Measurements from ENCODE around the gene GRIA3. TPM values are rescaled to one million over a fixed set of nuclear protein-coding genes. Genes with fewer than 3 reads are reported as not detected.

GRIA3 gene
- not detected in 2 replicates for total RNA-seq (2014; rRNA removed; shearing (Covaris generic))
- not detected in 2 replicates for polyA plus RNA-seq (2014; cell fraction: nucleus; rRNA removed)

- no peak for DNase-seq (ENCODE audit: extremely low read depth, low read depth)
Observed at GRCh38 chrX:123184219-123184865, at the start of gene GRIA3. GRIA3 (plus strand) TSS chrX:123184278; CDS start chrX:123184536, 258 bp downstream.

GRCh38 chrX:123138473-123138872 is 45.6 kb upstream of the GRIA3 start:
- DNase-seq (ENCODE audit: extremely low read depth, low read depth), result no peak

GRCh38 chrX:123140454-123140853 is 43.6 kb upstream of the GRIA3 start:
- no peak for DNase-seq (ENCODE audit: extremely low read depth, low read depth)

DNA sequence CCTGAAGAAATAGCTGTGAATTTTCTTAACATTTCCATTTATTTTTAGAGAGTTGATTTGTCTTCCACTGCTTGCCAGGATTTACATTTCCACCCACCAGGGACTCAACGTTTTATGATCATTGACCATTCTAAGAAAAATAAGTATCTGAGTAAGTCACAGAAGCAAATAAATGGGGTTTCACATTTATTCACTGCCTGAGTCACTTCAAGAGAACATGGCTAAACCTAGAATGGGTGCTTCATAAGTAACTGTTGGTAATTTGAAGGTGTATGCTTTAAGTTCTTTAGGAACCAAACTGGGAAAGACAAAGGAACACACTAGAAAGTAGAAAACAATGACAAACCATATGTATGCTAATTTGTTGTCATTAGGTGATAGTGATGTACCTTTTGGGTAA is 43.2 kb upstream of the GRIA3 start:
- no peak for DNase-seq (ENCODE audit: extremely low read depth, low read depth)

DNA sequence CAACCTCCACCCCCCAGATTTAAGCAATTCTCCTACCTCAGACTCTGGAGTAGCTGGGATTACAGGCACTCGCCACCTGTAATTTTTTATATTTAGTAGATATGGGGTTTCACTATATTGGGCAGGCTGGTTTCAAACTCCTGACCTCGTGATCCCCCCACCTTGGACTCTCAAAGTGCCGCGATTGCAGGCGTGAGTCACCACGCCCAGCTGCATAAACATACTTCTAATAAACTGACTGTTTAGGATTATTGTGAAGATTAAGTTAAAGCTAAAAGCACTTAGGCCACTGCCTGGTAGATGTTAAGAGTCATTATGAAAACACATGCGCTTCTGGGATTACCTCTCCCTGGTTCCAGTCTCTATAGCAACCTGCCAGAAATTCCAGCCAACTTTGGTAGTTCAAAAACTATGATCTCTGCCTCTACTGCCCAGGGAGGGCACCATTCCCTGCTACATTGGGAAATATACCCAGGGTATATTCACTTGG is 30.2 kb upstream of the GRIA3 start:
- DNase-seq (ENCODE audit: extremely low read depth, low read depth), result no peak

GRCh38 chrX:123155327-123155726 is 28.8 kb upstream of the GRIA3 start:
- DNase-seq (ENCODE audit: extremely low read depth, low read depth), result no peak

- DNase-seq (ENCODE audit: extremely low read depth, low read depth), result no peak
Observed at GRCh38 chrX:123157586-123157985, 26.5 kb upstream of the GRIA3 start.

DNA sequence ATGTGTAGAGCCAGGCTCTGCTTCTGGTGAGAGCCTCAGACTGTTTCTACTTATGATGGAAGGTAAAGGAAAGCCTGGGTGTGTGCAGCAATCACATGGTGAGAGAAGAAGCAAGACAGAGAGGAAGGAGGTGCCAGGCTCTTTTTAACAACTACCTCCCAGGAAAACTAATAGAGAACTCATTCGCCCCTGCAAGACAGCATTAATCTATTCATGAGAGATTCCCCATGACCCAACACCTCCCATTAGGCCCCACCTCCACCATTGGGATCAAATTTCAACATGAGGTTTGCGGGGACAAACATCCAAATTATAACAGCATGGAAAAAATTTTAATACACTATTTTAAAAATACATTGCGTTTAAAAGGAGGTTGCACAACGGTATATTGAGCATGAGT is 24.7 kb upstream of the GRIA3 start:
- DNase-seq (ENCODE audit: extremely low read depth, low read depth), result no peak

- no peak for DNase-seq (ENCODE audit: extremely low read depth, low read depth)
Observed at GRCh38 chrX:123167621-123168020, 16.5 kb upstream of the GRIA3 start.

DNA sequence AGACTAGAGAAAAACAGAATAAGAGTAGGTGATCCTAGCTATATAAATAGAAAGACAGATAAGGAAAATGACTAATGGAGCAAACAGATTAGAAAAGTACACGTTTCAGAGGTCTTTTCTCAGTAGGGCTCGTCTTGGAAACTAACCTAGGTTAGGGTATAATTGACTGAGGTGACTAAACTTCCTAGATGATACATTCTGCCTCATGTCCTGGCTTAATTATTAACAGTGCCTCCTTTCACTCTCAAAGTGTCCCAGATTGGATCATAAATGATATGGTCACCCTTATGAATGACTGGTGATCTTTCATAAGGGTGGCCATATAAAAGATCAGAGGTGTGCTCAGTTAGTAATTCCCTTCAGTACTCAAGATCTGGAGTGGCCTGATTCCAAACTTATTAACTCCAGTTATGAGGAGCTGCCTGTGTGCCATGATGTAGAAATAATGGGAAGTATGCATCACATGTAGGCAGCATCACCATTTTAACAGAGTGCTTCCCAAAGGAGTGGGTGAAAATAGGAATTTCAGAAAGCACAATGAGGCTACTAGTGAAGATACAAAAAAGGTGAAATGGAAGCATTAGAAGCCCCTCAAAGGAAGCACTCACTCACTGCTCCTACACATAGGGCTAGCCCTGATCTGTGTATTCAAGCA is 14.7 kb upstream of the GRIA3 start:
- no peak for DNase-seq (ENCODE audit: extremely low read depth, low read depth)

- no peak for DNase-seq (ENCODE audit: extremely low read depth, low read depth)
Observed at GRCh38 chrX:123170546-123170945, 13.5 kb upstream of the GRIA3 start.

DNA sequence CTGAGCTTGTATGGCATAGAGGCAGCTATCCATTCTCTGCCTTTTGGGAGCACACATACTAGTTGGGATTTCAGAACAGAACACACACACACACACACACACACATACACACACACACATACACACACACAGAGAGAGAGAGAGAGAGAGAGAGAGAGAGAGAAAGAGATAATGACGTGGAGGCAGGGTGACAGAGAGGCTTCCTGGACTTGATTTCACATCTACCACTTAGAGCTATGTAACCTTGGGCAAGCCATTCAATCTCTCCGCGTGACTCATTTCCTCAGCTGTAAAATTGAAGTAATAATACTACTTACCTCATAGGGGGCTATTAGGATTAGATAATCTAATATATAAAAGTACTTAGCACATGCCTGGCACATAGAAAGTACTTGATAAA is 12.3 kb upstream of the GRIA3 start:
- DNase-seq (ENCODE audit: extremely low read depth, low read depth), result no peak

DNA sequence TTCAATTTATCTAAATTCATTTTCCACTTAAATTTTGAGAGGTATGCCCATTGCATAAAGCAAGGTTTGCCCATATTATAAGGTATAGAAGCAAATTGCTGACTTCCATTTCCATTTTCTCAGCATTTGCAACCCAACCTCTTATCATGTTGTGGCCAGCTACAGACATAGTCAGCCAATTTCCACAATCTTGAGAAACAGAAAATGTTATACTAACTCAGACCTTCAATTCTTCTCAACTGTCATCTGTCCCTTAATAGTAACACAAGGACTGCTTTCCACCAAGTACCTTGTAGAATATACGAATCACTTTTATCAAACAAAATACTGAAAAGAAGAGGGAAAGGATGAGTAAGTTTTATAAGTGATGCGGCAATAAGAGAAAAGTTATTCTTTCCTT is 11.2 kb upstream of the GRIA3 start:
- DNase-seq (ENCODE audit: extremely low read depth, low read depth), result no peak

DNA sequence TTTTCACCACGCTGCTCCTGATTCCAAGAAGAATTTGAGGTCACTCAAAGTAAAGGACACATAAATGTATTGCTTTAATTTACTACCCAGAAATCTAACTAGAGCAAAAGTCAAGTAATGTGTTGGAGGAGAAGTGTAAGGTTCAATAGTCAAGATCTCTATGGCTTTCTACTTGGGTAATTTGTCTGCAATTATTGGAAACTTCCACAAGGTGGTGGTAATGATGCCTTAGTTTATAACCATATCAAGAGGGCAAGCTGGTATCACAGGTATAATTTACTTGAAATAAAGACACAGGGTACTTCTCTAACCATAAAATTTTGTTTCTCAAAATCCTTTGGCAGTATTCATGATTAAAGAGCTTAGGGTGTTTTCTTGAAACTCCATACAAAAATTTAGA is 10.2 kb upstream of the GRIA3 start:
- no peak for DNase-seq (ENCODE audit: extremely low read depth, low read depth)

GRCh38 chrX:123175366-123176122 is 8.5 kb upstream of the GRIA3 start:
- no peak for DNase-seq (ENCODE audit: extremely low read depth, low read depth)

GRCh38 chrX:123181233-123181914 is 2.7 kb upstream of the GRIA3 start:
- DNase-seq (ENCODE audit: extremely low read depth, low read depth), result no peak

GRCh38 chrX:123184866-123185276 is 793 bp downstream of the GRIA3 start:
- DNase-seq (ENCODE audit: extremely low read depth, low read depth), result no peak

- no peak for DNase-seq (ENCODE audit: extremely low read depth, low read depth)
Observed at GRCh38 chrX:123185721-123186120, 1.6 kb downstream of the GRIA3 start.

GRCh38 chrX:123186801-123187200 is 2.7 kb downstream of the GRIA3 start:
- no peak for DNase-seq (ENCODE audit: extremely low read depth, low read depth)

GRCh38 chrX:123188081-123188480 is 4.0 kb downstream of the GRIA3 start:
- DNase-seq (ENCODE audit: extremely low read depth, low read depth), result no peak

- no peak for DNase-seq (ENCODE audit: extremely low read depth, low read depth)
Observed at GRCh38 chrX:123189338-123189737, 5.3 kb downstream of the GRIA3 start.
